Activated B cell treated with CpG ODN at 0.5 μM for 24 hours (primary cell): ENCODE results near the gene SDHA. TPM values are rescaled to one million over a fixed set of nuclear protein-coding genes. Genes with fewer than 3 reads are reported as not detected.

Experiments
- ATAC-seq: fragments of 200-7000 bp; cut with Tn5 transposase; one replicate; pipeline ENCODE4 v1.10.0; 2021; ENCODE audit warnings: low read depth, mild to moderate bottlenecking, moderate library complexity
- CTCF ChIA-PET: fragments of 350-600 bp; sonication (Branson Sonifier 250); formaldehyde crosslinking; loops from one replicate; lab custom pipeline; 2021; ENCODE audit warnings: antibody characterized with exemption; lab: Charles Lee
- POLR2A ChIA-PET: fragments of 350-600 bp; sonication (Branson Sonifier 250); formaldehyde crosslinking; loops from one replicate; lab custom pipeline; 2021; ENCODE audit warnings: antibody characterized with exemption; lab: Charles Lee
- DNase-seq: peaks from one replicate; pipeline ENCODE4 v3.0.0; 2022
- H3K27ac Mint-ChIP-seq: one replicate; pipeline ENCODE4 v1.8.0; 2020; ENCODE audit warnings: mixed read lengths
- H3K27me3 Mint-ChIP-seq: one replicate; pipeline ENCODE4 v1.8.0; 2021; ENCODE audit warnings: mixed read lengths
- H3K36me3 Mint-ChIP-seq: one replicate; pipeline ENCODE4 v1.8.0; 2021; ENCODE audit warnings: low read depth, mixed read lengths
- H3K4me1 Mint-ChIP-seq: one replicate; pipeline ENCODE4 v1.8.0; 2021; ENCODE audit warnings: mixed read lengths
- H3K4me3 Mint-ChIP-seq: one replicate; pipeline ENCODE4 v1.8.0; 2020; ENCODE audit warnings: mild to moderate bottlenecking, mixed read lengths
- H3K9me3 Mint-ChIP-seq: one replicate; pipeline ENCODE4 v1.8.0; 2020; ENCODE audit warnings: mixed read lengths
- CTCF ChIP-seq: fragments of 200-600 bp; IDR thresholded peaks from one replicate; pipeline ENCODE4 v1.8.0; 2022; ENCODE audit warnings: antibody characterized with exemption, mild to moderate bottlenecking
- intact Hi-C: fragments of 100-400 bp; cut with micrococcal nuclease; formaldehyde crosslinking; loops from one replicate; pipeline ENCODE4 v1.15.1; 2024
- total RNA-seq: library from RNA; stranded (reverse); gene quantifications from 2 replicates; pipeline ENCODE4 v1.2.3, GENCODE V29; 2022

The SDHA gene
- total RNA-seq, 1 donor from 2014 or later, result 95.7 TPM

GRCh38 chr5:189486-189885 lies 28.6 kb upstream of the SDHA start:
- CTCF ChIA-PET, result interaction anchor here (1.4 kb wide), 1 partner anchor 713 kb away, joined by 13 read pairs; no protein-coding TSS in a partner anchor
- no peak overlapping the region for H3K27ac Mint-ChIP-seq
- DNase-seq, result no peak
- no peaks in the 10 kb centered on the region for H3K36me3 Mint-ChIP-seq
- POLR2A ChIA-PET, result interaction anchor here (1.5 kb wide), 1 partner anchor 28 kb away, joined by 4 read pairs; the partner anchor contains the start of genes CCDC127 and SDHA
- TF ChIP-seq CTCF, result no peak
- no peak overlapping the region for H3K4me3 Mint-ChIP-seq
- H3K4me1 Mint-ChIP-seq, result peaks cover 11% of the 10 kb centered on the region
- no peak for ATAC-seq
- peaks cover 11% of the 10 kb centered on the region for H3K27me3 Mint-ChIP-seq
- intact Hi-C loops, result loop anchor here (2.0 kb wide), 1 partner anchor 713 kb away; no protein-coding TSS in a partner anchor
- no peaks in the 10 kb centered on the region for H3K9me3 Mint-ChIP-seq

- Mint-ChIP-seq H3K27ac (no peak overlapping the region), H3K9me3 (no peaks in the 10 kb centered on the region), H3K4me1 (peaks cover 11% of the 10 kb centered on the region), H3K36me3 (no peaks in the 10 kb centered on the region), H3K27me3 (peaks cover 11% of the 10 kb centered on the region), H3K4me3 (no peak overlapping the region)
- POLR2A ChIA-PET, result no interaction called here
- no peak for TF ChIP-seq CTCF
- intact Hi-C loops, result loop anchor here (2.0 kb wide), 1 partner anchor 713 kb away; no protein-coding TSS in a partner anchor
- no peak for ATAC-seq
- CTCF ChIA-PET, result no interaction called here
- no peak for DNase-seq
These were observed 28.1 kb upstream of the SDHA start for GRCh38 chr5:189976-190365.

GRCh38 chr5:190366-191035 lies 27.6 kb upstream of the SDHA start:
- Mint-ChIP-seq H3K4me1 (peaks cover 11% of the 10 kb centered on the region), H3K4me3 (no peak overlapping the region), H3K27ac (no peak overlapping the region), H3K27me3 (peaks cover 11% of the 10 kb centered on the region), H3K9me3 (no peaks in the 10 kb centered on the region), H3K36me3 (no peaks in the 10 kb centered on the region)
- CTCF ChIA-PET, result interaction anchor here (0.8 kb wide), 1 partner anchor 28 kb away, joined by 3 read pairs; the partner anchor contains the start of gene SDHA
- ATAC-seq (no peak), DNase-seq (no peak)
- POLR2A ChIA-PET, result no interaction called here
- intact Hi-C loops, result no loop called here
- no peak for TF ChIP-seq CTCF

DNA sequence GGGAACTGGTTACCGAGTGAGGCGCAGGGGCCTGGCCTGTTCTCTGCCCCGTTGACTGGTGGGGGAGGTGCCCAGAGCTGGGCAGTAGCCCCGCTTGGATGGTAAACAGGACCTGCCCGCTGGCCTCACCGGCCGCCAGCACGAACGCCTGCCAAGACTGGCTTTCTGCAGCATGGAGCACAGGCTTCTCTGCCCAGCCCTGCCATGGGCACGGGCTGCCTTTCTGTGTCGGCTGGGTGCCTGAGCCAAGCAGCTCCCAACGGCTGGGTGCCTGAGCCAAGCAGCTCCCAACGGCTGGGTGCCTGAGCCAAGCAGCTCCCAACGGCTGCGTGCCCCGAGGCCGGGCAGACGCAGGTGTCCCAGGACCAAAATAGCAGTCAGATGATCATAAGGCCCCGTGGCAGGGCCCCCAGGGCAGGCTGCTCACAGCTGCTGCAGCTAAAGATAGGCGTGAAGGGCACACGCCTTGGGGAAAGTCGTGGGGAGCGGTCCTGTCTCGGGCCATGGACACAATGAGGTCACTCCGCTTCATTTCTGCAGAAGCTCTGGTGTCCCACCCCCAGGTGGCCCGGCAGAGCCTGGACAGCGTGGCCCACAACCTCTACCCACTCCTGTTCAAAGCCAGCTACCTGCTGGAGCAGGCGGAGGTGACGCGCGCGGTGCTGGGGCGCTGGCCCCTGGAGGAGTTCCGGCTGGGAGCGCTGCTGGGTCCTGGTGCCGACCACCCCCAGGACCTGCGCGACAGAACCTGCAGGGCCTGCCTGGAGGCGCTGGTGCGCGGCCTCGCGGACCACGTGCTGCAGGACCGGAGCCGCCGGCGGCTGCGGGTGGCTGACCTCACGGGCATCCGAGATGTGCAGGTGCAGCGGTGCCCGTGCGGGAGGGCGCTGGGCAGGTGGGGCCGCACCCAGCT lies 26.8 kb upstream of the SDHA start, which contains the start of gene LRRC14B:
LRRC14B (plus strand) TSS at position 460 of the 913 bp plus-strand sequence; CDS start at position 504, 44 bp downstream.
- Mint-ChIP-seq H3K27ac (no peak within 1 kb of the TSS), H3K36me3 (no peaks in the 10 kb centered on the region), H3K9me3 (no peaks in the 10 kb centered on the region), H3K4me3 (no peak within 1 kb of the TSS), H3K27me3 (peaks cover 11% of the 10 kb centered on the region), H3K4me1 (peaks cover 11% of the 10 kb centered on the region)
- CTCF ChIA-PET, result interaction anchor here (0.8 kb wide), 1 partner anchor 27 kb away, joined by 3 read pairs; the partner anchor contains the start of gene SDHA
- no peak for DNase-seq
- intact Hi-C loops, result no loop called here
- POLR2A ChIA-PET, result interaction anchor here (1.2 kb wide), 1 partner anchor 28 kb away, joined by 3 read pairs; no protein-coding TSS in a partner anchor
- TF ChIP-seq CTCF, result no peak
- no peak for ATAC-seq
